Measurements from ENCODE around the gene DUSP14.

DNA sequence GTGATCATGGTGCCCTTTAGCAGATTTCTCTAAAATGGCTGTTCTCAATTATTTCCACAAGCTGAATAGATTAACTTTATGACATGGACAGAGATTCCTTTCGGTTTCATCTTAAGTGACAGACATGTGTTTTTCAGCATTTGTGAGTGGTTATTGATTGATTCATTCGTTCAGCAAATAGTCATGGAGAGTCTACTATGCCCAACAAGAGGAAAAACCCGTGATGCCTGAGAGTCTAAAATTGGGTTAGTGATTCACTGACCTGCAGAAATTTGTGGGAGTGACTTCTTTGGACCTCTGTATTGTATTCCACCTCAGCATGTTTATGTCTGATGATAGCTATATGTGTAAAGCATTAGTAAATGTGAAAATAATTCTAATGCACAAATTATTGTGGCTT, 28.0 kb upstream of the DUSP14 start:
- TF ChIP-seq POLR2A (IDR thresholded peaks at IDR 0.05), result no peak
- TF ChIP-seq CTCF (IDR thresholded peaks at IDR 0.05), result no peak
